Gastroesophageal sphincter (tissue), 4 donors: ENCODE data around the gene MTCL1. TPM values are rescaled to one million over a fixed set of nuclear protein-coding genes. Genes with fewer than 3 reads are reported as not detected.

Experiments used
- ATAC-seq: fragments of 150-250 bp; one replicate; pipeline ENCODE4 v1.9.1; 2016; ENCODE audit warnings: mild to moderate bottlenecking, moderate library complexity
- H3K27ac ChIP-seq, 4 donors: fragments of 200-600 bp; sonication (generic) in 3 of 4; 1 replicate in 3 of 4; 2 replicates in 1 of 4; pipeline ENCODE4 v1.5.1; 2016 to 2019
- H3K27me3 ChIP-seq: fragments of 200-600 bp; sonication (generic); one replicate; pipeline ENCODE4 v1.5.1; 2019
- H3K36me3 ChIP-seq, 2 donors: fragments of 200-600 bp; sonication (generic); one replicate each; pipeline ENCODE4 v1.5.1; 2019; ENCODE audit warnings: control low read depth in 1 of 2
- H3K4me1 ChIP-seq, 3 donors: fragments of 200-600 bp; sonication (generic); 1 replicate in 2 of 3; 2 replicates in 1 of 3; pipeline ENCODE4 v1.5.1; 2016 to 2019; ENCODE audit warnings: control low read depth in 2 of 3
- H3K4me3 ChIP-seq, 2 donors: fragments of 200-600 bp; sonication (generic); one replicate each; pipeline ENCODE4 v1.5.1; 2019; ENCODE audit warnings: mild to moderate bottlenecking in 1 of 2, moderate library complexity in 1 of 2
- H3K9me3 ChIP-seq, 3 donors: fragments of 200-600 bp; sonication (generic); one replicate each; pipeline ENCODE4 v1.5.1; 2017 to 2019; ENCODE audit warnings: control low read depth in 2 of 3
- EP300 ChIP-seq: sonication (generic); formaldehyde crosslinking; IDR thresholded peaks from one replicate; pipeline ENCODE4 v1.6.1; 2017; ENCODE audit warnings: antibody characterized with exemption, mild to moderate bottlenecking
- POLR2A ChIP-seq, 2 donors: fragments of 450-650 bp; IDR thresholded peaks; one replicate each; pipeline ENCODE4 v1.6.1; 2017; ENCODE audit warnings: antibody characterized with exemption in 2 of 2, mild to moderate bottlenecking in 2 of 2, moderate library complexity in 1 of 2
- POLR2AphosphoS5 ChIP-seq: sonication (generic); formaldehyde crosslinking; IDR thresholded peaks from one replicate; pipeline ENCODE4 v1.6.1; 2017; ENCODE audit warnings: antibody characterized with exemption
- WGBS, 2 donors: methylation state at CpG; one replicate each; pipeline ENCODE4 v1.1.5; 2018; ENCODE audit warnings: low coverage in 1 of 2; 5-methylcytosine and 5-hydroxymethylcytosine counted together
- total RNA-seq, 4 donors: library from RNA; depleted of rRNA; stranded (reverse); fragments of >200 nt; gene quantifications; one replicate each; pipeline ENCODE4 v1.1.0, GENCODE V29; 2016
- TF ChIP-seq, protein P1 (sequence below), 4 experiments: fragments of 200-600 bp in 2 of 4; fragments of 450-650 bp in 2 of 4; sonication (generic) in 1 of 4; IDR thresholded peaks; one replicate each; pipeline ENCODE4 v1.5.1; 2017 to 2019; ENCODE audit warnings: antibody characterized with exemption in 4 of 4, mild to moderate bottlenecking in 2 of 4, moderate library complexity in 2 of 4

Gene MTCL1
- total RNA-seq, 4 donors from 2014 or later = 35.0 to 68.0 (median 51.4) TPM

GRCh38 chr18:8781671-8782070 lies 76.3 kb downstream of the MTCL1 start:
- ATAC-seq = no peak
- WGBS, 2 donors = 67 to 68% methylated on average over 8 to 10 of the region's 12 CpGs
- H3K27me3 ChIP-seq = no peaks in the 10 kb centered on the region
- no peak overlapping the region for H3K4me3 ChIP-seq
- peaks cover 0 to 32% (median 0%) of the 10 kb centered on the region in 3 donors for H3K4me1 ChIP-seq
- peaks cover 0 to 42% of the 10 kb centered on the region in 2 donors for H3K36me3 ChIP-seq
- no peaks in the 10 kb centered on the region for H3K9me3 ChIP-seq
- H3K27ac ChIP-seq = no peak overlapping the region
- TF ChIP-seq, protein P1, sequence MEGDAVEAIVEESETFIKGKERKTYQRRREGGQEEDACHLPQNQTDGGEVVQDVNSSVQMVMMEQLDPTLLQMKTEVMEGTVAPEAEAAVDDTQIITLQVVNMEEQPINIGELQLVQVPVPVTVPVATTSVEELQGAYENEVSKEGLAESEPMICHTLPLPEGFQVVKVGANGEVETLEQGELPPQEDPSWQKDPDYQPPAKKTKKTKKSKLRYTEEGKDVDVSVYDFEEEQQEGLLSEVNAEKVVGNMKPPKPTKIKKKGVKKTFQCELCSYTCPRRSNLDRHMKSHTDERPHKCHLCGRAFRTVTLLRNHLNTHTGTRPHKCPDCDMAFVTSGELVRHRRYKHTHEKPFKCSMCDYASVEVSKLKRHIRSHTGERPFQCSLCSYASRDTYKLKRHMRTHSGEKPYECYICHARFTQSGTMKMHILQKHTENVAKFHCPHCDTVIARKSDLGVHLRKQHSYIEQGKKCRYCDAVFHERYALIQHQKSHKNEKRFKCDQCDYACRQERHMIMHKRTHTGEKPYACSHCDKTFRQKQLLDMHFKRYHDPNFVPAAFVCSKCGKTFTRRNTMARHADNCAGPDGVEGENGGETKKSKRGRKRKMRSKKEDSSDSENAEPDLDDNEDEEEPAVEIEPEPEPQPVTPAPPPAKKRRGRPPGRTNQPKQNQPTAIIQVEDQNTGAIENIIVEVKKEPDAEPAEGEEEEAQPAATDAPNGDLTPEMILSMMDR (IDR thresholded peaks at IDR 0.05) = no peak
- TF ChIP-seq EP300 (no peak), POLR2A (IDR thresholded peaks at IDR 0.05) (no peak), POLR2AphosphoS5 (no peak)

GRCh38 chr18:8783335-8783993 lies 78.1 kb downstream of the MTCL1 start:
- no peak for ATAC-seq
- no peaks in the 10 kb centered on the region for H3K9me3 ChIP-seq
- H3K4me1 ChIP-seq = peaks cover 0 to 14% (median 0%) of the 10 kb centered on the region in 3 donors
- H3K27me3 ChIP-seq = no peaks in the 10 kb centered on the region
- TF ChIP-seq POLR2A (IDR thresholded peaks at IDR 0.05) = no peak
- TF ChIP-seq, protein P1 (IDR thresholded peaks at IDR 0.05) = no peak
- TF ChIP-seq POLR2AphosphoS5 = no peak
- TF ChIP-seq EP300 = no peak
- peaks cover 0 to 60% of the 10 kb centered on the region in 2 donors for H3K36me3 ChIP-seq
- WGBS, 2 donors = 90% methylated on average over 12 of the region's 28 CpGs; no CpG with 5 or more reads in 1 of the 2 donors
- H3K27ac ChIP-seq = no peak overlapping the region
- no peak overlapping the region for H3K4me3 ChIP-seq

- TF ChIP-seq POLR2AphosphoS5 (no peak), EP300 (no peak), POLR2A (IDR thresholded peaks at IDR 0.05) (no peak)
- TF ChIP-seq, protein P1 (IDR thresholded peaks at IDR 0.05) = no peak
- Histone ChIP-seq H3K9me3 (no peaks in the 10 kb centered on the region), H3K4me3 (no peak overlapping the region), H3K4me1 (peaks cover 0 to 8% (median 0%) of the 10 kb centered on the region in 3 donors), H3K36me3 (peaks cover 0 to 60% of the 10 kb centered on the region in 2 donors), H3K27me3 (no peaks in the 10 kb centered on the region), H3K27ac (no peak overlapping the region)
- 89% methylated on average over 17 of the region's 35 CpGs; no CpG with 5 or more reads in 1 of the 2 donors for WGBS, 2 donors
- no peak for ATAC-seq
Measured at GRCh38 chr18:8783994-8784530, 78.7 kb downstream of the MTCL1 start.

DNA sequence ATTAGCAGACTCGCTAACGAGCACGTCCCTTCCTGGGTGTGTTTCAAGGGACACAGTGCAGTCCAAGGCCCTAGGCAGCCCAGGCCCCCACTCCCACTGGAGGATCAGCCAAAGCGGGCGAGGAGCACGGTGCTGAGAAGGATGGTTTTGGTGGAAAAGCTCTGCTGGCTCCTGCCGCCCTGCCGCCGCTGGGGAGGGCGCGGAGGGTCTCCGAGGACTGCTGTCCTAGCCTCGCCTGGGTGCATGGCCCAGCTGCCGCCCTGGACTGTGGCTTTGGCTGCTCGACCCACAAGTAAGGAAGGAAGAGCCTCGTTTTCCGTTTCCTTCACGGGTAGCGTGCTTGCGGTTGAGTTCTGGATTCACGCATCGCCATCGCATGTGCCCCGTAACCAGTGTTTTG lies 79.9 kb downstream of the MTCL1 start:
- H3K4me1 ChIP-seq = peaks cover 0 to 5% (median 0%) of the 10 kb centered on the region in 3 donors
- H3K36me3 ChIP-seq = peaks cover 0 to 60% of the 10 kb centered on the region in 2 donors
- no peak for ATAC-seq
- no peak for TF ChIP-seq POLR2AphosphoS5
- no peak for TF ChIP-seq POLR2A (IDR thresholded peaks at IDR 0.05)
- no peak for TF ChIP-seq EP300
- TF ChIP-seq, protein P1 (IDR thresholded peaks at IDR 0.05) = no peak
- WGBS, 2 donors = 99% methylated on average over 10 of the region's 24 CpGs; no CpG with 5 or more reads in 1 of the 2 donors
- H3K9me3 ChIP-seq = no peaks in the 10 kb centered on the region
- H3K27me3 ChIP-seq = no peaks in the 10 kb centered on the region
- no peak overlapping the region for H3K27ac ChIP-seq
- H3K4me3 ChIP-seq = no peak overlapping the region
